K562 (cell line): ENCODE measurements around the gene NACC1. TPM values are rescaled to one million over a fixed set of nuclear protein-coding genes. Genes with fewer than 3 reads are reported as not detected.
A peak's percentile ranks its signal among the peaks of the same experiment; 100 is the strongest.

Source experiments
- ATF1 ChIP-seq, 2 experiments: fragments of 450-650 bp in 1 of 2; IDR thresholded peaks; 2 replicates each; pipeline ENCODE4 v1.6.1; 2016; ENCODE audit warnings: missing compliant biosample characterization in 1 of 2, missing genetic modification characterization in 1 of 2
- ATF2 ChIP-seq: sonication (generic); formaldehyde crosslinking; IDR thresholded peaks from 2 replicates; pipeline ENCODE4 v1.8.1; 2022; ENCODE audit warnings: missing genetic modification reagents
- CAMTA2 ChIP-seq: fragments of 250-450 bp; sonication (Bioruptor Pico); conservative IDR thresholded peaks from 2 replicates; pipeline ENCODE4 v1.5.1; 2022
- CBX3 ChIP-seq, 2 experiments: IDR thresholded peaks; 1 replicate in 1 of 2; 2 replicates in 1 of 2; pipeline ENCODE4 v1.6.1; 2012; ENCODE audit warnings: inconsistent platforms in 2 of 2, low read length in 2 of 2, borderline replicate concordance in 1 of 2, control low read depth in 1 of 2
- CREB1 ChIP-seq, 2 experiments: sonication (generic) in 1 of 2; formaldehyde crosslinking in 1 of 2; IDR thresholded peaks; 2 replicates each; pipeline versions ENCODE4 v1.6.1 to v1.8.0; 2012 to 2022; ENCODE audit warnings: inconsistent platforms in 1 of 2, mild to moderate bottlenecking in 1 of 2, missing genetic modification reagents in 1 of 2, moderate library complexity in 1 of 2
- ERF ChIP-seq: fragments of 450-650 bp; formaldehyde crosslinking; IDR thresholded peaks from 2 replicates; pipeline ENCODE4 v1.4.0; 2020; ENCODE audit warnings: mild to moderate bottlenecking, mixed read lengths
- FOXP1 ChIP-seq: sonication (generic); formaldehyde crosslinking; IDR thresholded peaks from 2 replicates; pipeline ENCODE4 v1.8.0; 2022; ENCODE audit warnings: mild to moderate bottlenecking, missing genetic modification reagents
- FUS ChIP-seq: fragments of 200-400 bp; formaldehyde crosslinking; optimal IDR thresholded peaks from 2 replicates; pipeline ENCODE3; 2017; ENCODE audit warnings: low read depth, low read length
- HNRNPH1 ChIP-seq: fragments of 200-400 bp; formaldehyde crosslinking; optimal IDR thresholded peaks from 2 replicates; pipeline ENCODE3; 2017; ENCODE audit warnings: low read depth, mild to moderate bottlenecking, low read length, moderate library complexity
- ILF3 ChIP-seq: fragments of 450-650 bp; IDR thresholded peaks from 2 replicates; pipeline ENCODE4 v1.6.1; 2018; ENCODE audit warnings: antibody characterized with exemption, mild to moderate bottlenecking, moderate library complexity, borderline replicate concordance
- KHSRP ChIP-seq: fragments of 450-650 bp; IDR thresholded peaks from 2 replicates; pipeline ENCODE4 v1.6.1; 2017
- KLF13 ChIP-seq: fragments of 450-650 bp; IDR thresholded peaks from 2 replicates; pipeline ENCODE4 v1.6.1; 2016; ENCODE audit warnings: missing genetic modification characterization, low read depth, mild to moderate bottlenecking, missing compliant biosample characterization, moderate library complexity, borderline replicate concordance
- NR2C2 ChIP-seq, 2 experiments: fragments of 200-800 bp in 1 of 2; sonication (Bioruptor generic) in 1 of 2; sonication (generic) in 1 of 2; formaldehyde crosslinking in 1 of 2; IDR thresholded peaks; 2 replicates each; pipeline versions ENCODE4 v1.6.1 to v1.8.0; 2016 to 2022; ENCODE audit warnings: mild to moderate bottlenecking in 1 of 2, missing compliant biosample characterization in 1 of 2, missing genetic modification characterization in 1 of 2, missing genetic modification reagents in 1 of 2
- PML ChIP-seq: IDR thresholded peaks from 2 replicates; pipeline ENCODE4 v1.6.1; 2012; ENCODE audit warnings: low read length, inconsistent platforms
- PYGO2 ChIP-seq: fragments of 450-650 bp; IDR thresholded peaks from 2 replicates; pipeline ENCODE4 v1.6.1; 2016; ENCODE audit warnings: mild to moderate bottlenecking, missing genetic modification characterization, moderate library complexity, missing compliant biosample characterization
- SAFB ChIP-seq: fragments of 200-400 bp; formaldehyde crosslinking; IDR thresholded peaks from 2 replicates; pipeline ENCODE4 v1.6.1; 2017; ENCODE audit warnings: low read depth, low read length, borderline replicate concordance
- SREBF2 ChIP-seq: sonication (generic); formaldehyde crosslinking; IDR thresholded peaks from 2 replicates; pipeline ENCODE4 v1.4.0; 2020; ENCODE audit warnings: mild to moderate bottlenecking, missing genetic modification reagents
- TAL1 ChIP-seq: fragments of 450-650 bp; IDR thresholded peaks from 2 replicates; pipeline ENCODE4 v1.6.1; 2016; ENCODE audit warnings: mild to moderate bottlenecking
- USF1 ChIP-seq: sonication (generic); formaldehyde crosslinking; IDR thresholded peaks from 2 replicates; pipeline ENCODE4 v1.9.0; 2022; ENCODE audit warnings: mild to moderate bottlenecking, missing genetic modification reagents
- XRCC3 ChIP-seq: fragments of 450-650 bp; IDR thresholded peaks from 2 replicates; pipeline ENCODE4 v1.6.1; 2017; ENCODE audit warnings: mild to moderate bottlenecking, moderate library complexity
- ZBED1 ChIP-seq: IDR thresholded peaks from 2 replicates; pipeline ENCODE4 v1.6.1; 2014
- ZNF282 ChIP-seq: sonication (generic); formaldehyde crosslinking; IDR thresholded peaks from 2 replicates; pipeline ENCODE4 v1.8.1; 2023; ENCODE audit warnings: missing genetic modification reagents
- ZNF347 ChIP-seq: fragments of 450-650 bp; formaldehyde crosslinking; IDR thresholded peaks from 2 replicates; pipeline ENCODE4 v1.4.0; 2020; ENCODE audit warnings: low read depth, mild to moderate bottlenecking, moderate library complexity
- ZNF41 ChIP-seq: fragments of 250-450 bp; sonication (Bioruptor Pico); conservative IDR thresholded peaks from 2 replicates; pipeline ENCODE4 v1.4.0; 2020; ENCODE audit warnings: mild to moderate bottlenecking
- ZNF444 ChIP-seq: fragments of 250-450 bp; sonication (Bioruptor Pico); IDR thresholded peaks from 2 replicates; pipeline ENCODE4 v1.4.0; 2020; ENCODE audit warnings: mild to moderate bottlenecking, moderate library complexity
- ZZZ3 ChIP-seq: fragments of 450-650 bp; IDR thresholded peaks from 2 replicates; pipeline ENCODE4 v1.6.1; 2016; ENCODE audit warnings: antibody characterized with exemption, mild to moderate bottlenecking, moderate library complexity
- polyA plus RNA-seq, 8 experiments: library from polyadenylated mRNA; depleted of rRNA in 4 of 8; stranded (reverse) in 5 of 8; unstranded in 3 of 8; fragments of >200 nt; fragmentation: Nextera tagmentation in 2 of 8; fragmentation: Illumina TruSeq in 1 of 8; extraction: Ambion mirVana in 2 of 8; extraction: Trizol in 1 of 8; gene quantifications; 2 replicates each; pipeline versions ENCODE4 v1.2.1 to v1.2.3, GENCODE V29; 2011 to 2014; ENCODE audit warnings: inconsistent platforms in 1 of 8, missing spikeins in 1 of 8
- total RNA-seq, 7 experiments: library from RNA; depleted of rRNA in 6 of 7; stranded (reverse); fragments of >200 nt in 6 of 7; fragmentation: Illumina TruSeq in 2 of 7; extraction: Trizol in 2 of 7; gene quantifications; 2 replicates each; pipeline versions ENCODE4 v1.2.1 to v1.2.3, GENCODE V29; 2011 to 2021; ENCODE audit warnings: low replicate concordance in 1 of 7
- TF ChIP-seq, protein P1 (sequence below): IDR thresholded peaks from 2 replicates; pipeline ENCODE4 v1.6.1; 2012; ENCODE audit warnings: low read depth, low read length, improper control_type of control experiment, borderline replicate concordance

NACC1 gene
- total and polyA plus RNA-seq, 9 of the 15 experiments (the other 6 are each of a cell fraction or from before 2014, with no cell fraction given), result 0.04 to 96.6 (median 25.8) TPM

DNA sequence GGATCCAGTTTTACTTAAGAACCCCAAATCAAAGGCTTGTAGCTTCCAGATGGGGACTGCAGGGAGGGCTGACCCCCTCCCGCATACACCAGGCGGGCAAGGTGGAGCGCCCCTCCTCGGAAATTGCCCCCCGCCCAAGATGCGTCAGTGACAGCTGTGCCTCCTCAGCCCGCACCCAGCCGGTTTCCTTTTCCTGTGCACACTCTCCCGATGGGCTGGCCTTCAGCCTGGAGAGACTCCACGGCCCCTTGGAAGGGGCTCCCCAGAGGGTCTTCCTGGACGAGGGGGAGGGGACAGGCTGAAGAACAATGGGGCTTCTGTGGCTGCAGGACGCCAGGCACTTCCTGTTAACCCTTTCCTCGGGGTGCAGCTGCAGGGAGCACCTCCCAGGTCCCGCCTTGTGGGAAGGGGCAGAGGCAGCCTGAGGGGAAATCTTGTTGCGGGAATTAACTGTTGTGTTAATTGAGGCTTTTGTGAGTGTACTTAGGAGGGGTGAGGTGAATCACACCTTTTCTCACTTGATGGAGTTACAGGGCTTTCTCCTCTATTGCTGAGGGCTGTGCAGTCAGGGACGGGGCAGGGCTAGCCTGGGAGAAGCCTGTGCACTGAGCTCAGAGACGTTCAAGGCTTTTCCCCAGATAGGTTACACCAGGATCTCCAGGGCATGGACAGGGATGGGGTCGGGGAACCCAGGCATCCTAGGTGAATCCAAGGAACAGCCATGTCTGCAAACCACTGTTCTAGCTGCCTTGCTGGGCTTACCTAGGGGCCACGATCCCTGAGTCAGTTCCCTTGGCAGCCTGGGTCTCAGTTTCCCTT is 46.5 kb downstream of the NACC1 start (continued):
- TF ChIP-seq CBX3 (IDR thresholded peaks at IDR 0.05; ENCODE audit: borderline replicate concordance in 1 of 2, low read length in 2 of 2) (no peak), XRCC3 (no peak), KHSRP (no peak), SREBF2 (CRISPR knock-in tag) (no peak), ZNF41 (CRISPR knock-in tag) (no peak), HNRNPH1 (no peak), ZZZ3 (no peak), ATF2 (CRISPR knock-in tag) (no peak), SAFB (no peak), ZNF347 (no peak), CAMTA2 (CRISPR knock-in tag) (no peak), PML (no peak), PYGO2 (tag) (no peak), FOXP1 (CRISPR knock-in tag) (no peak; the same call in 1 of the 2 replicates), TAL1 (no peak), ILF3 (no peak), FUS (no peak), ERF (no peak), ZNF444 (CRISPR knock-in tag) (no peak), ATF1 (CRISPR knock-in tag; IDR thresholded peaks at IDR 0.05) (no peak), ATF1 (tag; IDR thresholded peaks at IDR 0.05) (peak; percentile 41; the same call in 1 of the 2 replicates), ZNF282 (CRISPR knock-in tag) (no peak), USF1 (no peak), ZBED1 (no peak), CREB1 (IDR thresholded peaks at IDR 0.05) (0 out of 2 replicates have a peak, but pooled peaks have one; percentile 19), CREB1 (CRISPR knock-in tag; IDR thresholded peaks at IDR 0.05) (no peak; the same call in 1 of the 2 replicates), KLF13 (tag) (no peak), NR2C2 (CRISPR knock-in tag; IDR thresholded peaks at IDR 0.05) (no peak), NR2C2 (tag; IDR thresholded peaks at IDR 0.05) (no peak)
- TF ChIP-seq, protein P1, sequence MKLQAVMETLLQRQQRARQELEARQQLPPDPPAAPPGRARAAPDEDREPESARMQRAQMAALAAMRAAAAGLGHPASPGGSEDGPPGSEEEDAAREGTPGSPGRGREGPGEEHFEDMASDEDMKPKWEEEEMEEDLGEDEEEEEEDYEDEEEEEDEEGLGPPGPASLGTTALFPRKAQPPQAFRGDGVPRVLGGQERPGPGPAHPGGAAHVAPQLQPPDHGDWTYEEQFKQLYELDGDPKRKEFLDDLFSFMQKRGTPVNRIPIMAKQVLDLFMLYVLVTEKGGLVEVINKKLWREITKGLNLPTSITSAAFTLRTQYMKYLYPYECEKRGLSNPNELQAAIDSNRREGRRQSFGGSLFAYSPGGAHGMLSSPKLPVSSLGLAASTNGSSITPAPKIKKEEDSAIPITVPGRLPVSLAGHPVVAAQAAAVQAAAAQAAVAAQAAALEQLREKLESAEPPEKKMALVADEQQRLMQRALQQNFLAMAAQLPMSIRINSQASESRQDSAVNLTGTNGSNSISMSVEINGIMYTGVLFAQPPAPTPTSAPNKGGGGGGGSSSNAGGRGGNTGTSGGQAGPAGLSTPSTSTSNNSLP, result no peak
